GM18519 (cell line): ENCODE results near the gene KRTAP9-3.
"Not testable (repeated sequence)": the region's sequence is repeated elsewhere in the genome, so short reads cannot be mapped to it uniquely, and the experiment has no call there.

Experiments used
- ATAC-seq: cut with Tn5 transposase; IDR thresholded peaks from one replicate; pipeline ENCODE4 v1.9.1; 2021; ENCODE audit warnings: mild to moderate bottlenecking, moderate library complexity; ENCODE audit not compliant: unreplicated experiment, low FRiP score

KRTAP9-3 gene

GRCh38 chr17:41232399-41233105, at the start of gene KRTAP9-3:
KRTAP9-3 (plus strand) TSS chr17:41232449; CDS start chr17:41232502, 53 bp downstream.
- ATAC-seq: not testable (repeated sequence)

- no peak for ATAC-seq
Observed at GRCh38 chr17:41184480-41184961, 47.7 kb upstream of the KRTAP9-3 start, which contains the start of gene KRTAP4-1. KRTAP4-1 (minus strand) TSS chr17:41184911; CDS start chr17:41184854, 57 bp downstream.

- no peak for ATAC-seq
Observed at GRCh38 chr17:41185001-41185400, 47.2 kb upstream of the KRTAP9-3 start.

- ATAC-seq: no peak
Observed at GRCh38 chr17:41186872-41187271, 45.4 kb upstream of the KRTAP9-3 start.

GRCh38 chr17:41189837-41190318, 42.4 kb upstream of the KRTAP9-3 start, which contains the start of gene KRTAP9-1:
KRTAP9-1 (plus strand) TSS chr17:41189887; CDS start chr17:41189887, 0 bp downstream.
- ATAC-seq: not testable (repeated sequence)

GRCh38 chr17:41190328-41190727, 41.9 kb upstream of the KRTAP9-3 start:
- no peak for ATAC-seq

- ATAC-seq: no peak
Observed at GRCh38 chr17:41196068-41196467, 36.2 kb upstream of the KRTAP9-3 start.

- ATAC-seq: no peak
Observed at GRCh38 chr17:41199421-41200078, 32.7 kb upstream of the KRTAP9-3 start.

- ATAC-seq: no peak
Observed at GRCh38 chr17:41211845-41212466, 20.3 kb upstream of the KRTAP9-3 start.

GRCh38 chr17:41212524-41213169, 19.6 kb upstream of the KRTAP9-3 start:
- no peak for ATAC-seq

- ATAC-seq: no peak
Observed at GRCh38 chr17:41215681-41216080, 16.6 kb upstream of the KRTAP9-3 start.

GRCh38 chr17:41223821-41224220, 8.4 kb upstream of the KRTAP9-3 start:
- no peak for ATAC-seq

GRCh38 chr17:41226051-41226450, 6.2 kb upstream of the KRTAP9-3 start:
- ATAC-seq: no peak

GRCh38 chr17:41226598-41227095, 5.6 kb upstream of the KRTAP9-3 start, which contains the start of gene KRTAP9-2:
KRTAP9-2 (plus strand) TSS chr17:41226648; CDS start chr17:41226655, 7 bp downstream.
- ATAC-seq: not testable (repeated sequence)

GRCh38 chr17:41230094-41230493, 2.2 kb upstream of the KRTAP9-3 start:
- no peak for ATAC-seq

- no peak for ATAC-seq
Observed at GRCh38 chr17:41231731-41232130, 518 bp upstream of the KRTAP9-3 start.

GRCh38 chr17:41237116-41237515, 4.9 kb downstream of the KRTAP9-3 start:
- ATAC-seq: not testable (repeated sequence)

- not testable (repeated sequence) for ATAC-seq
Observed at GRCh38 chr17:41237949-41238437, 5.7 kb downstream of the KRTAP9-3 start, which contains the start of gene KRTAP9-8. KRTAP9-8 (plus strand) TSS chr17:41237999; CDS start chr17:41238052, 53 bp downstream.

GRCh38 chr17:41246995-41247787, 14.9 kb downstream of the KRTAP9-3 start:
- ATAC-seq: not testable (repeated sequence)
